NCI-H146 treated with DMSO at 0.1 percent for 48 hours (cell line): Measurements from ENCODE around the gene BAIAP2L2.
A peak's percentile ranks its signal among the peaks of the same experiment; 100 is the strongest.
"Not testable (repeated sequence)": the region's sequence is repeated elsewhere in the genome, so short reads cannot be mapped to it uniquely, and the experiment has no call there.

Experiments
- DNase-seq: peaks from one replicate; lab custom pipeline; 2025; ENCODE audit not compliant: unreplicated experiment; lab: John Stamatoyannopoulos, UW

BAIAP2L2 gene

GRCh38 chr22:38129021-38129420 lies 18.5 kb upstream of the BAIAP2L2 start:
- no peak for DNase-seq

- no peak for DNase-seq
Measured at GRCh38 chr22:38127869-38128268, 17.4 kb upstream of the BAIAP2L2 start.

- DNase-seq, result no peak
Measured at GRCh38 chr22:38126928-38127668, 16.6 kb upstream of the BAIAP2L2 start.

- no peak for DNase-seq
Measured at GRCh38 chr22:38125751-38126201, 15.3 kb upstream of the BAIAP2L2 start.

- DNase-seq, result no peak
Measured at GRCh38 chr22:38125038-38125610, 14.6 kb upstream of the BAIAP2L2 start.

GRCh38 chr22:38124236-38124974 lies 13.9 kb upstream of the BAIAP2L2 start:
- DNase-seq, result no peak

GRCh38 chr22:38122616-38123015 lies 12.1 kb upstream of the BAIAP2L2 start:
- DNase-seq, result no peak

- no peak for DNase-seq
Measured at GRCh38 chr22:38120359-38121110, 10.1 kb upstream of the BAIAP2L2 start.

- DNase-seq, result not testable (repeated sequence)
Measured at GRCh38 chr22:38118747-38119146, 8.3 kb upstream of the BAIAP2L2 start.

GRCh38 chr22:38118182-38118581 lies 7.7 kb upstream of the BAIAP2L2 start:
- no peak for DNase-seq

GRCh38 chr22:38117556-38117955 lies 7.1 kb upstream of the BAIAP2L2 start:
- DNase-seq, result not testable (repeated sequence)

- DNase-seq, result no peak
Measured at GRCh38 chr22:38115423-38116205, 5.1 kb upstream of the BAIAP2L2 start.

GRCh38 chr22:38114484-38115398 lies 4.3 kb upstream of the BAIAP2L2 start:
- peak; percentile 2 for DNase-seq

- no peak for DNase-seq
Measured at GRCh38 chr22:38112381-38112780, 1.9 kb upstream of the BAIAP2L2 start.

- DNase-seq, result no peak
Measured at GRCh38 chr22:38111925-38112355, 1.5 kb upstream of the BAIAP2L2 start.

- DNase-seq, result no peak
Measured at GRCh38 chr22:38110863-38111852, 674 bp upstream of the BAIAP2L2 start.

- no peak for DNase-seq
Measured at GRCh38 chr22:38109371-38110001, 998 bp downstream of the BAIAP2L2 start.
